Activated T-helper 9 cell treated with anti-CD3 and anti-CD28 coated beads, Interleukin-2, amount 50 U/mL, for 16 hours (primary cell): ENCODE measurements around the gene UNC13D.

Experiments
- DNase-seq: peaks from one replicate; pipeline ENCODE4 v3.0.0-alpha.2; 2020; ENCODE audit warnings: low read depth

UNC13D gene

DNA sequence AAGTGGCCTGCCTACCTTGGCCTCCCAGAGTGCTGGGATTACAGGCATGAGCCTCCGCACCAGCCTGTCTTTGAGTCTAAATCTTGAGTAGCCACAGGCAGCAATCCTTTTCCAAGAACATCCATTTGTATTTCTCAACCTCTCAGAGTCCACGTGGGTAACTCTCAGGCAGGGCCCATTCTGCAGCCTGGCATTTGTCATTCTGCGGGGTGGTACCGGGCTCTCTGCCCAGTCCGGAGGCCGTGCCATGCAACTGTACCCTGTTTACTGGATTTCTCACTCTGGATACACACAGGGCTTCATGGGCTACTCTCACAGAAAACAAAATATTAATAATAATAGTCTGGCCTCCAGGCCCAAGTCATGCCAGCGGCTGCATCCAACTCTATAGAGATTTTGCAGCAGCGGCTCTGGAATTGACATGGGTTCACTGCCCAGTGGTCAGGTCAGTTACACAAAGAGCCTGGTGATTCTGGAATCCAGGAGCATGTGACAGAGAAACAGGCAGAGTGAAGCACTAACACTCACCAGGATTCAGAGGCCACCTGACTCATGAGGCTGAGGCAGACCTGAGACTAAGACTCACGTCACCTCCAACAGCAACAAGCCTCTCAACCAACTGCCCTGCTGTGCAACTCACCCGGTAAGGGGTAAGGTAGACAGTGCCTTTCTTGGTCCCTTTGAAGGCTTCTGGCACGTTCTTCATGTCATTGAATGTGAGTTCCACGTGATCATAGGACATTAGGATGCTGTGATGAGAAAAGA, 6.9 kb upstream of the UNC13D start:
- no peak for DNase-seq

DNA sequence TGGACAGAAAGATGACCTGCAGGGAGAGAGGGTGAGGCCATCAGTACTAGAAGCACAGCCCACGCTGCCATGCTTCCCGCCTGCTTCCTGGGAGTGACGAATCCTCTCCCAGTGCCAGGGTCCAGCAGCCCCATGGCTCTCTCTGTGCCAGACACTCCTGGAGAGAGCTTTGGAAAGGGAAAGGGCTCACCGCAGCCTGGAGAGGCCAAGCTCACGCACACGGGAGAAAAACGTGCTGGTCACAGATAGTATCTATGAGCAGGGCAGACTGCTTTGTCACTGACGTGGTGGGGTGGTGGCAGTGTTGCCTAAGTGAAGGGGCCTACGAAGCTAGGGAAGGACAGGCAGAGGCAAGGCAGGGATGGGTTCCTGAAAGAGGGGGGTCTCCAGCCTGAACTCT, 5.5 kb upstream of the UNC13D start:
- no peak for DNase-seq

DNA sequence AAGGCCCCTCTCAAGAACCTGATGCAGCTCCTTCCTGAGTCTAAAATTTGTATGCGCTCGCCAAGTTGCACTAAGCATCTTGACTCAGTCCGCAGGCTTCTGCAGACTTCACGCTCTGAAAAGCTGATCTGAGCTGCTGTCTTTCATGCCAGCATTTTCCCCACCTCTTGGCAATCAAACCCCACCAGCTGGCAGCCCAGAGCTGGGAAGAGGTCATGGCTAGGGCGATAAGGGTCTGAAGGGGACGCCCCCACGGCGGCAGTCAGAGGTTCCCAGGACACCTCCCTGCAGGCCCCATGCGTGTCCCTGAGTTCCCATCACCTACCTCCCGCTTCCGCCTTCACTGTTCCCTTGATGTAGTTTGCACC, 5.1 kb upstream of the UNC13D start:
- no peak for DNase-seq

DNA sequence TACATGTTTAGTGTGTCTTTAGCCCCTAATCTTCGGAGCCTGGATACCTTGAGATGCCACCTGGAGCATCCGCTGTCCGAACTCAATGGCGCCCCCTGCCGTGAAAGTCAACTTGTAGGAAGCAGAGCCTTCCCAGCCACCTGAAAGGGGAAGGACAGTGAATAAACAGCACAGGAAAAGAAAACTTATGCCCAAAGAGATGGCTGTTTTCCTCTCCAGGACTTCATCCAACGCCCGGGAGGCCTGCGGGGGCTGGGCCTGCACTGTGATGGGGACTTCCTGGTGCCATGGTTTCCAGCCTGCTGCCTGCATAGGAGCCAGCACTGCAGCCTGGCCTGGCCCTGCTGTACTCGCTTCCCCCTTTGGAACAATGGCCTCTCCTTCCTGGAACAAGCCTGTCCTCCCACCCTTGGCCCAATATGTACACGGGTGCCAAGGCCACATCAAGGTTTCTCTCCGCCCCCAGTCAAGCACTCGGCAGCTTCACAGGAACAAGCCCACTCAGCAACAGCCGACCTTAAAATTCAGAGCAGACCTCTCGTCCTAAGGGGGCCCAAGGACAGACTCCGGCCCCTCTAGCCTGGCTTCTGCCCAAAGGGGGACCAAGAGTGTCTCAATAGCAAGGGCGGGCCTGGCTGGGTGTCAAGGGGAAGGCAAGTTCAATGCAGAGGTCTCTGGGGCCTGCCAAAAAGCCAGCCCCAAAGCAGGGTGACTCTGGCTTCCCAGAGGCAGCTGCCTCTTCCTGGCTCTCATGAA, 4.5 kb upstream of the UNC13D start:
- DNase-seq = peak; percentile 73

DNA sequence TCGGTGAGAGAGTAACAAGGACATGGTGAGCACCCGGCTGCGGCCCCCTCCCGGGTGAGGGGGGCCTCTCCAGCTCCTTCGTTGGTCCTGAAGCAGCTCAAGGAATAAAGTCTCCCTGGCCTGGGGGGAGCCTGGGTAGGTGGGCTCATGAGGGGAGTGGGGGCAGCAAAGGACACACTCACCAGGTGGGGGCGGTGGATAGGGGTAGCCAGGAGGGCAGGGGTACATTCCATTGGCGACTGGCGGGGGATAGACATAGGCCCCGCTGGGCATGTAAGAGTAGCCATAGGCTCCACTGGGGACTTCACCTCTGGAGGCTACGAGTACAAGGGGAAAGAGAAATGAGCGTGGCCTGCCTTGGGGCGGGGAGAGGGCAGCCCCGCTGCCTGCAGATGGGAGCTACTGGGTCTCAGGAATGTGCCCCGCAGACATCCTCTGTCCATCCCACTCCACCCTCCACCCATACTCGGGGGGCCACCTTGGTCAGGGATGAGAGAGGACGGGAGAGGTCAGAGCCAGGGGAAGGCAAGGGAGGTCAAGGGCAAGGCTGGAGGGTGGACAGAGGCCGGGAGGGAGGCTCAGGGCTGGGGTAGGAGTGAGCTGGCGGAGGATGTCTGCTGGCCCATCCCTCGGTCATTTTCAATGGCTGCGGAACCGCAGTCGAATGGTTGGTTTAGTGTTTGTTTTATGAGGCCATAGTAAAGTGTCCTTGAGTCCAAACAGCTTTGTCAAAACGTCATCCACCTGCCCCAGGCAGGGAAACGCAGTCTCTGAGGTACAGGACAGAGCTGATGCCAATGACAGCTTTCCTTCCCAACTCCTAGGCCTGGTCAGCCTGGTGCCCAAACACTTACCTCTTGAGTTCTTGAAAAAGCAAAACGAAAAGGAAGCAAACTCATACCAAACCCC, 3.7 kb upstream of the UNC13D start:
- no peak for DNase-seq

DNA sequence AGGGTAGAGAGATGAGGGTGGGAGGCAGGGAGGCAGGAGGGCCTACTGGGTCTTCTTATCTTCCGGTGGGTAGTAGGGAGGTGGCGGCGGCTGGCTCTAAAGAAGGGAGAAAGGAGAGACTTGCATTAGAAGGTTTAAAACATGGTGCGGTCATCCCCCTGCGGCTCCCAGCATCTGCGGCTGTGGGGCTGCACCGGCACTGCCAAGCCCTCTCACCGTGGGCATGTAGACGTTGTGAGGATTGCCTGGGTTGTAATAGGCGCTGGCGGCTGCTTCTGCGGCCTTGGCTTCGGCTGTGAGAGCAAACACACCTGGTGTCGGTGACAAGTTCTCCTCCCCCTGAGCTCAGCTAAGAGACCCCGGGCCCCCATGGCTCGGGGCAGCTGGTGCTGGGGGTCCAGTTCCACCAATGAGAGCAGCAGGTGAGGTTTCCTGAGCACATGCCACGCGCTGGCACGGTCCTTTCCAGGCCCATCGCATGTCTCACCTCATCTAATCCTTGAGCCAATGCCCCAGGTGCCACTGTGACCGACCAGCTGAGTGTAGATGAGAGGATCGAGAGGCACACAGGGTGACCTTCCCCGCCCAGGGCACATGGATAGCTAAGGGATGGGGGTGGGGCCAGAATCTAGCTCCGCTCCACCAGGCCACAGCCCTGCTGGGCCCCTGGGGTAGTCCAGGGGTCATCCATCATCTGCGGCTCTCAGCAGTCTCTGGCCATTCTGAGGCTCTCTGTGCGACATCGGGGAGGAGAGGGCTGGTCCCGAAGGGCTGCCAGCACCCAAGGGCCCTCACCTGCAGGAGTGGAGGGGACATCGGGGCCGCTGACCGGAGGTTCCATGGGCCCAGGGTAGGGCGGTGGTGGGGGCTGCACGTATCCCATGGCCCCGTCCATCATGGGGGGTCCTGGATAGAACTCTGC, 2.7 kb upstream of the UNC13D start:
- DNase-seq = no peak

DNA sequence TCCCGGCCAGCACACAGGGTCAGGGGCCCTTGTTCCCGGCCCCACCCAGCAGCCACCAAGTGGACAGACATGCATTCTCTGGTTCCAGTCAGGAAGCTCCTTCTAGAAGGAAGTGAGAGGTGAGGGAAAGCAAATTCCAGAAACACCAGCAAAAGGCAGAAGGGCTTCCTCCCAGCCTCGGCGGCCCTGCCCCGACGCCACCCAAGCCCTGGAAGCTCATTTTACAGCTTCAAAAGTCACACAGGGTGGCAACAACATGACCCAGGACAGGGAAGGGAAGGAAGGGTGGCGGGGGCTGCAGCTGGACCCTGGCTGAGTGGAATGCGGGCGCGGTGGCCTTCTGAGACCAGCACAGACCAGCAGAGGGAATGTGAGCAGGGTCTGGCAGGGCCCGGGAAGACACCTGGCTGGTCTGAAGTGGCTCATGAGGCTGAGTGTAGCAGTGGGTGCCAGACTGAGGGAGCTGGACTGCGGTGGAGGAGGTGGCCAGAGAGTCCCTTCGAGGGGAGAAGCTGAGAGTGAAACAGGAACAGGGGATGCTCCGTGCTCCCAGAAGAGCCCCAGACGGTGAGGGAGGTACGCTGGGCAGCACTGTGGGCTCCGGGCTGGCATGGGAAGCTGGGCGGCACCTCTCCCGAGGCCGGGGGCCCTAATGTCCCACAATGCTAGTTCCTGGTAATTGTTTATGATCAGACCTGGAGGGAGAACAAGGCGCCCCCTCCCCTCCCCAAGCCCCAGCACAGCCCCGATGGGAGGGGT, 1.9 kb upstream of the UNC13D start:
- DNase-seq = no peak

DNA sequence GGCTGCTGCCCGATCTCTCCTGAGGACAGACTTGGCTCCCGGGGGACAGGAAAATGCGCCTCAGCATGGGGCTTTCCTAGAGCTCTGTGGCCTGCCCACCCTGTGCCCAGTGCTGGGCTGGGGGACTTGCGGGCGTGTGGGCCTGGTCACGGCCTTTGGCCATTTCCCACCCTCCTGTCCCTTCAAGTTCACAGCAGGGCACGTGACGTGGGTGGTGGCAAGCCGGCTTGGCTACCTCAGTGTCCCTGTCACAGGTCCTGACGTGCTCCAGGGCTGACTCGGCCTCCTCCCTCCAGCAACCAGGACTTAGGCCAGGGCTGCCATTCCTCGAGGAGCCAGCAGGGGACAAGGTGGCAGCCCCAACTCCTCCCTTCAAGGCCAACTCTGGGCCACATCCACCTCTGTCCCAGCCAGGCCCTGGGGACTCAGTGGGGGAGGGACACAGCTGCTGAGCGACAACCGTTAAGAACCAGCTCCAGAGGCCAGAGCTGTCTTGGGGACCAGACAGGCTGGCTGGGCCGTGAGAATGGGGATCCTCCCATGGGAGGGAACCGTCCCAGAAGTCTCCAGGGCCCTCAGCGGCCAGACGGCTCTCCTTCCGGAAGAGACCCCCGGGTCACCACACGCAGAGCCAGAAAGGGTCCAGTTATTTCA, 981 bp upstream of the UNC13D start:
- no peak for DNase-seq

DNA sequence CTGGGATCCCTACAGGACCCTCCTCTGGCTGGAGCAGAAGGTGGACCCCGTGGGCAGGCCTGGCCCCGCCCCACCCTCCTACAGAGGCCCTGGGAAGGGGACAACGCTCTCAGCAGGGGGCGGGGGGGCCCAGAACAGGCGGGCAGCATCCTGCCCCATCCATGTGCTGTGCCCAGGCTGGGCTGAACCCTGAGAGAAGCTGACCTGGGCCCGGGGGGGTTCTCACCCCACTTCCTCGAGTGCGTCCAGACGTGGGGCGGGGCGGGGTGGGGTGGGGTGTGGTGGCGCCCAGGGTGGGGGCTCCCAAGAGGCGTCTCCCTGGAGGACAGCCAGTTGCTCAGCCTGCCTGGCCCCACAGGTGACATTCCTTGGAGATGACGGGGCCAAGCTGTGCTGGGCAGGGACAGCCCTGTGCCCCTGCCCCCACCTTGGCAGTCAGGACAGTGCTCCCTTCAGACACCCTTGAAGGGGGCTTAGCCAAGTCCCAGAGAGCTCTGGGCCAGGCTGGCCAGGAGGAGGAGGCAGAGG, 390 bp upstream of the UNC13D start:
- DNase-seq = no peak

DNA sequence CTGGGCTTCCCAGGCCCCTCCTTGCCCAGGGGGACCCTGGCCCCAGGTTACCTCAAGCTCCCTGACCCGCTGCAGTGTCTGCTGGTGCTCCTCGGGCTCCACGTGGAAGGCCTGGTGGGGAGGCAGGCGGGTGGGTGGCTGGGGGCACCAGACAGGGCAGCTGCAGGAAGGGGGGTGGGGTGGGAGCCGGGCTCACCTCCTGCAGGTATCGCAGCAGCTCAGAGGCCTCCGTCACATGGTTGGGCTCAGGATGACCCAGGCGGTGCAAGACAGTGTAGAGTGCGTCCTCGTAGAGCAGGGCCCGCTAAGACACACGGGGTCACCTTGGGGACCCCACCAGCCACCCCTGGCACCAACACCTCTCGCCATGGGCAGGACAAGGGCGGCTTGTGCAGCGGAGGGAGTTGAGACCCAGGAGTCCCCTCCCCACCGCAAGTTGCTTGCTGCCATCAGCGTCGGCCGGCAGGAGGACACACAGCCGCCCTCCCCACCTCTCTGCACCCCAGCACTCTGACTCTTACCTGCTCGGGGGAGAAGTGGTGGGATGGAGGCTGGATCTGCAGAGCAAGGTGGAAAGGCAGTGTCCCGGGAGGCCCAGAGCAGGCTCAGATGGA, 1.1 kb downstream of the UNC13D start:
- DNase-seq = no peak

DNA sequence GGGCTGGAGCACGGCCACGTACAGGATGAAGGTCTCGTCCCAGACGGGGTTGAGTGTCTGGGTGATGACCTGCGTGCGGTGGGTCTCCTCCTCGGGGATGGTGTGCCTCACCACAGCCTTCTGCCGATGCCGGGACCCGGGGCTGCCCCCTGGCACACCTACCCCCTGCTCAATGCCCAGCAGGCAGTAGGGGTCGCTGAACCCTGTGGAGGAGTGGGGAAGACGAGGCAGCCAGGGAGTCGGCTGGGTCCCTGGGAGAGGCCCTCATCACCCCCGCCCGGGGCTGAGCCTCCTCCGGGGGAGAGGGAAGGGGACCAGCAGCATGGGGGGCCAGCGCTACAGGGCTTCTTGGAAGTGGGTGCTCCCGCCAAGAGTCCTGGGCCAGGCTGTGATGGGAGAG, 1.8 kb downstream of the UNC13D start:
- no peak for DNase-seq

DNA sequence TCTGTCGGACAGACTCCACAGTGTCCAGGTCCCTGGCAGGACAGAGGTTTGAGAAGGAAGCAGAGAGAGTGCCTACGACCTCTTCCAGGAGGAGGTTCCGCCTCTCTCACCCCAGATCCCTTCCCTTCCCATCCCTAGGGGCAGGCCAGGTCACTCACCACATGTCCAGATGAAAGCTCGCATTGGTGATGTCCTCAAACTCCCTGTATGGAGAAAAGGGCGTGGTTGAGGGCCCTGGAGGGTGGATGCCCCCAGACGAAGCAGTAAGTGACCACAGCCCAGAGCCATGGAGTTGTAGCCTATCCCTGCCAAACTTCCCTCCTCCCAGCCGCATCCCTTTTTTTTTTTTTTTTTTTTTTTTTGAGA, 3.4 kb downstream of the UNC13D start:
- no peak for DNase-seq

DNA sequence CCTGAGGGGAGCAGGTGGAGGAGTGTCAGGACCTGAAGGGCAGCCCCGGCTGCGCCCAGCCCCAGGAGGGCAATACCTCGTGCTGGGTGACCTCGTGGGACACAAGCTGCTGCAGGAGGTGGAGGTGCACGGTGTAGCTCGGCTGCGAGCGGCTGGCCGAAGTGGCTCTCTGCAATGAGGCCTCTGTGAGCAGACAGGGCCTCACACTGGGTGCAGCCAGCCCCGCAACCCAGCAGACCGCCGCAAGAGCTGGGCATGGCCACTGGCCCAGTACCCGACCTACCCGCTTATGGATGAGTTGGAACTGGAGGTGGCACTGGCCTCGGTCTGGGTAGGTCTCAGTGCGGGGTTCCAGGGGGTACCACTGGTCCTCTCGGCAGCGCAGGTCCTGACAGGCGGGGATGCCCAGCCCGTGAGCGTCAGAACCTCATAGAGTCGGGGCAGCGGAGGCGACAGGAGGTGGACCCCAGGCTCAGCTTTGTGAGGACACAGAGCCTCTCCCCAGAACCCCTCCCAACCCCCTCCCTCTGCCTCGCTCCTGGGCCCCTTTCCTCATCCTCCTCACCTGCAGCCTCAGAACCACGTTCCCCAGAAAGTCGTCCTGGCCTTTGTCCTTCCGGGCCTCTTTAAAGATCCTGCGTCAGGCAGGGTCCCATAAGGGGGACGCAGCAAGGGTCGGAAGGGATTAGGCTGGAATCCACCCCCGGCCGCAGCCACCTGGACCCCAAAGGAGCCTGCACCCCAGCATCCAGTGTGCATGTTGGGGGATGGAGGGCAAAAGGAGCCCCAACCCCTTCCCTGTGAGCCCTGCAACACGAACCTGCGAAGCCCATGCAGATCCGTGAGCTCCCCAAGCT, 4.0 kb downstream of the UNC13D start:
- no peak for DNase-seq

DNA sequence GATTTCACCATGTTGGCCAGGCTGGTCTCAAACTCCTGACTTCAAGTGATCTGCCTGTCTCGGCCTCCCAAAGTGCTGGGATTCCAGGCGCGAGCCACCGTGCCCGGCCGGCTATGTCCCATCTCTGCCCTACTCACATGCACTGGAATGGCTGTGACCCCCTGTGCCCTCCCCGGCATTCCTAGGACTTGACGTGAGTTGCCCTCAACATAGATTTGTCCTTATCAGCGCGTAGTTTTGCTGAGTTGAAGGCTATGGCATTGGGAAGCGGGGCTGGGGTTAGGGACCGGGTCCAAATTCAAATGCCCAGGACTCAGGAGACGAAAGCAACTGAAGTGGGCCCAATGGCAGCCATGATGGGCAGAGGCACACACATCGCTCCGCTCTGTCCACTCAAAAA, 5.8 kb downstream of the UNC13D start:
- DNase-seq = no peak

DNA sequence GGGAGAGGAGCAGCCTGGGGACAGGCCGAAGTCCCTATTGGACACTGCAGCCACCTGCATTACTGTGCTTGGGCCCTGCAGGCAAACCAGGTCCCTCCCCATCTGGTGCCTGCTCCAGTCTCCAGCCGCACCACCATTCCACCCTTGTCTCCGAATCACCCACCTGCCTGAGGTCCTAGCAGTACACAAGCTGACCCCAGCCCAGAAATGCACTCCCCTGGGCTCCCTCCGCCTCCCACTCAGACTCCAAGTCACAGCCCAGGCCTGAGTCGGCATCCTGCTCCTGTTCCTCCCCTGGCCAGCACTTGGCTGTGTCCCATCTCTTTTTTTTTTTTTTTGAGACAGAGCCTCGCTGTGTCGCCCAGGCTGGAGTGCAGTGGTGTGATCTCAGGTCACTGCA, 6.3 kb downstream of the UNC13D start:
- no peak for DNase-seq

DNA sequence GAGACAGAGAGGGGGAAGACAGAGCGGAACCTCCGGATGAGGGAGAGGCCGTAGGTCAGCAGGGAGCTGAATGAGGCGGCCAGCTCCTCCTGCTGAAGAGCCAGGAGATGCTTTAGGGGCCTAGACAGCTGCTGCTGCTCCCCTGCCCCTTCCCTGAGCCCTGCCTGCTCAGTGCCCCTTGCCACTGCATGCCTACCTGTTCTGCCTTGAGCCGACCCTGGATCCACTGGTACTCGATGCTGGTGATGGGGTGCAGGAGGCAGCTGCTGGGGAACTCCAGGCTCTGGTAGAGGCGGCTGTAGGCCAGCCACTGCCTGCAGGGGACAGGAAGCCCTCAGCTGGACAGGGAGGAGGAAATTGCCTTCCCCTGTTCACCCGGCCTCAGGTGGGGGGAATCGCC, 7.6 kb downstream of the UNC13D start:
- DNase-seq = no peak

DNA sequence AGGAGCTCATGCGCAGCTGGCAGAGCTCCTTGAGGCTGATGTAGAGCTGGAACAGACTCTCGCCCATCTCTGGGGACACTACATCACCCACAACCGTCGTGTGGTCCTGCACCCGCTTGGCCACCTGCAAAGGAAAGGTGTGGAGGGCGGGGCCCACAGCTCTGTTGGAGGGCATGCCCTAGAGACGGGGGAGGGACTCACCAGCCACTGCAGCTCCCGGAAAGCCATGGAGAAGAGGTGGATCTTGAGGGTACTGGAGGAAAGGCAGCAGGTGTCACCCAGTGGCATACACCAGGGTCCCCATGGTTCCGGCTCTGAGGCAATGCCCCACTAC, 8.6 kb downstream of the UNC13D start:
- DNase-seq = no peak

DNA sequence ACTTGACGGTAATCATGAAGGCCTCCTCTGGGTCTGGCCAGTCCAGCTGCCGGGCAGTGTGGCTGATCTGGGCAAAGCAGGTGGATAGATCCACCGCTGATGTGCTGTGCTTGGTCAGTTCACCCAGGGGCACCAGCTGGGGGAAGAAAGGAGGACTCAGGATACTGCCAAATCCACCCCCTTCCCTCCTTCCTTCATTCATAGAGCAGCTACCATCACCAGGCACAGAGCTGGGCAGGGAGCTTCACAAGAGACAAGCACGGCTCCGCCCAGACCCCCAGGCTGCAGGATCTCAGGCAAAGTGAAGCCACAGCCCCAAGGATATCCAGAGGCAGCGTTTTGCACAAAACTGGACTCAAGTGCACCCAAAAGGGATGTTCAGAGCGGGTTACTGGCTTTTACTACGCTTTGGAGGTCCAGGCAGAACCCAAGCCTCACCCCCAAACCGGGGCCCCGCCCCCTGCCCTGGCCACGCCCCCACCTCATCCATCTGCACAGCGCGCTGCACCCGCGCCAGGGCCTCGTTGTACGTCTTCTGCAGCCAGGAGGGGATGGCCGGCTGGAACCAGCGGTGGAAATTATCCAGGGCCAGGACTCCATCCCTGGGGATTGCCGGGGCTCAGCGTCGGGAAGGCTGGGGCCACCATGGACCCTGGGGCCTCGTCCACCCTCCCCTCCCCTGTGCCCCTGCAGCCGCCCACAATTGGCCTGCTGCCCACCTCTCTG, 9.1 kb downstream of the UNC13D start:
- no peak for DNase-seq
